Parathyroid adenoma (tissue), 2 donors: ENCODE measurements around the gene MED9.
A peak's percentile ranks its signal among the peaks of the same experiment; 100 is the strongest.

Experiments
- H2AFZ ChIP-seq: fragments of 300-600 bp; sonication (generic); one replicate; pipeline ENCODE4 v1.7.0; 2017; ENCODE audit warnings: antibody characterized with exemption, mild to moderate bottlenecking
- H3K27ac ChIP-seq: fragments of 300-600 bp; sonication (generic); one replicate; pipeline ENCODE4 v1.7.0; 2017
- H3K27me3 ChIP-seq: fragments of 300-600 bp; sonication (generic); one replicate; pipeline ENCODE4 v1.7.0; 2017; ENCODE audit warnings: low read length; ENCODE audit not compliant: control insufficient read depth, insufficient read depth
- H3K36me3 ChIP-seq: fragments of 300-600 bp; sonication (generic); one replicate; pipeline ENCODE4 v1.7.0; 2017; ENCODE audit warnings: low read length; ENCODE audit not compliant: control insufficient read depth, insufficient read depth
- H3K4me1 ChIP-seq: fragments of 300-600 bp; sonication (generic); one replicate; pipeline ENCODE4 v1.7.0; 2017; ENCODE audit warnings: control low read depth
- H3K4me2 ChIP-seq: fragments of 300-600 bp; sonication (generic); one replicate; pipeline ENCODE4 v1.7.0; 2017; ENCODE audit warnings: low read length
- H3K4me3 ChIP-seq: fragments of 300-600 bp; sonication (generic); one replicate; pipeline ENCODE4 v1.7.0; 2017; ENCODE audit warnings: low read depth, low read length
- H3K79me2 ChIP-seq: fragments of 300-600 bp; sonication (generic); one replicate; pipeline ENCODE4 v1.7.0; 2017; ENCODE audit warnings: control low read depth
- H3K9ac ChIP-seq: fragments of 300-600 bp; sonication (generic); one replicate; pipeline ENCODE4 v1.7.0; 2017; ENCODE audit warnings: mild to moderate bottlenecking
- H3K9me3 ChIP-seq: fragments of 300-600 bp; sonication (generic); one replicate; pipeline ENCODE4 v1.7.0; 2017; ENCODE audit warnings: low read length; ENCODE audit not compliant: control insufficient read depth
- TF ChIP-seq, protein P1 (sequence below): fragments of 300-600 bp; sonication (generic); IDR thresholded peaks from one replicate; pipeline ENCODE4 v1.7.0; 2017; ENCODE audit warnings: antibody characterized with exemption, mild to moderate bottlenecking
- donor health status: primary hyperparathyroidism.

The MED9 gene

DNA sequence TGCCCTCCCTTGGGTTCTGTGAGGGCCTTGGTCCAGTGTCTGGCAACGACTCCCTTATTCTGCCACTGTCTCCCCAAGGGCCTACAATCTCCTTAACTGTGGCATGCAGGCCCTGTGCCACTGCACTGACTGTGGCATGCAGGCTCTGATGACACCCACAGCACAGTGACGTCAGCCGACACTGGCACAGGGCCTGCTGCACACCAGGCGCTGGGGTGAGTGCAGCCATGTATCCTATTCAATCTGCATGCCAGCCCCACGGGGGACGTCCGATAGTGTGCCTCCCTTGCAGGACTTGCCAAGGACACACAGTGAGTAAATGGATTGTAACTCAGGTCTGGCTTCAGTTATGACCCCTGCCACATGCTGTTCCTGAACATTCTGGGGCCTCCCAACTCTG lies 59.2 kb downstream of the MED9 start:
- Histone ChIP-seq H3K27ac (no peak overlapping the region), H3K9me3 (no peaks in the 10 kb centered on the region), H3K36me3 (no peaks in the 10 kb centered on the region), H2AFZ (peak overlapping the region; percentile 13), H3K4me3 (no peak overlapping the region), H3K4me1 (peaks cover 9% of the 10 kb centered on the region), H3K9ac (no peak overlapping the region), H3K79me2 (no peaks in the 10 kb centered on the region), H3K4me2 (no peak overlapping the region), H3K27me3 (no peaks in the 10 kb centered on the region)
- TF ChIP-seq, protein P1, sequence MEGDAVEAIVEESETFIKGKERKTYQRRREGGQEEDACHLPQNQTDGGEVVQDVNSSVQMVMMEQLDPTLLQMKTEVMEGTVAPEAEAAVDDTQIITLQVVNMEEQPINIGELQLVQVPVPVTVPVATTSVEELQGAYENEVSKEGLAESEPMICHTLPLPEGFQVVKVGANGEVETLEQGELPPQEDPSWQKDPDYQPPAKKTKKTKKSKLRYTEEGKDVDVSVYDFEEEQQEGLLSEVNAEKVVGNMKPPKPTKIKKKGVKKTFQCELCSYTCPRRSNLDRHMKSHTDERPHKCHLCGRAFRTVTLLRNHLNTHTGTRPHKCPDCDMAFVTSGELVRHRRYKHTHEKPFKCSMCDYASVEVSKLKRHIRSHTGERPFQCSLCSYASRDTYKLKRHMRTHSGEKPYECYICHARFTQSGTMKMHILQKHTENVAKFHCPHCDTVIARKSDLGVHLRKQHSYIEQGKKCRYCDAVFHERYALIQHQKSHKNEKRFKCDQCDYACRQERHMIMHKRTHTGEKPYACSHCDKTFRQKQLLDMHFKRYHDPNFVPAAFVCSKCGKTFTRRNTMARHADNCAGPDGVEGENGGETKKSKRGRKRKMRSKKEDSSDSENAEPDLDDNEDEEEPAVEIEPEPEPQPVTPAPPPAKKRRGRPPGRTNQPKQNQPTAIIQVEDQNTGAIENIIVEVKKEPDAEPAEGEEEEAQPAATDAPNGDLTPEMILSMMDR: no peak

DNA sequence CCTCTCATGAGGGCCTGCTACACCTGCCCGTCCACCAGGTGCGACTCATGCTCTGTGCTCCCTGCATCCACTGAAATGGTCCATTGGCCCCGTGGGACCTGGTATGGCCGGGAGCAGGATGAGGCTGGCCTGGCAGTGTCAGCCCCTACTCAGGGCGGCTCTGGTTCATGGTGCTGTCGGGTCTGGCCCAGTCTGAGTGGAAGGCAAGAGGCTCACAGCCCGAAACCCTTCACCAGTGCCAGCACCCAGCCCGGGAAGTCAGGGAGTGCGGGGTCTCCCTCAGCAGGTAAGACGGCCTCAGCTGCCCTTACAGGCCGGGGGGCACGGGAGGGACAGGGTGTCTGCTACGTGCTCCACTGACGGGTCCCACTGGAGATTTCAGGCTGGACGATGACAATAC lies 59.9 kb downstream of the MED9 start:
- no peaks in the 10 kb centered on the region for H3K27me3 ChIP-seq
- TF ChIP-seq, protein P1: no peak
- peaks cover 9% of the 10 kb centered on the region for H3K4me1 ChIP-seq
- H3K27ac ChIP-seq: no peak overlapping the region
- H3K4me2 ChIP-seq: no peak overlapping the region
- H3K9ac ChIP-seq: no peak overlapping the region
- H3K9me3 ChIP-seq: no peaks in the 10 kb centered on the region
- no peak overlapping the region for H3K4me3 ChIP-seq
- no peaks in the 10 kb centered on the region for H3K36me3 ChIP-seq
- H2AFZ ChIP-seq: no peak overlapping the region
- H3K79me2 ChIP-seq: no peaks in the 10 kb centered on the region

DNA sequence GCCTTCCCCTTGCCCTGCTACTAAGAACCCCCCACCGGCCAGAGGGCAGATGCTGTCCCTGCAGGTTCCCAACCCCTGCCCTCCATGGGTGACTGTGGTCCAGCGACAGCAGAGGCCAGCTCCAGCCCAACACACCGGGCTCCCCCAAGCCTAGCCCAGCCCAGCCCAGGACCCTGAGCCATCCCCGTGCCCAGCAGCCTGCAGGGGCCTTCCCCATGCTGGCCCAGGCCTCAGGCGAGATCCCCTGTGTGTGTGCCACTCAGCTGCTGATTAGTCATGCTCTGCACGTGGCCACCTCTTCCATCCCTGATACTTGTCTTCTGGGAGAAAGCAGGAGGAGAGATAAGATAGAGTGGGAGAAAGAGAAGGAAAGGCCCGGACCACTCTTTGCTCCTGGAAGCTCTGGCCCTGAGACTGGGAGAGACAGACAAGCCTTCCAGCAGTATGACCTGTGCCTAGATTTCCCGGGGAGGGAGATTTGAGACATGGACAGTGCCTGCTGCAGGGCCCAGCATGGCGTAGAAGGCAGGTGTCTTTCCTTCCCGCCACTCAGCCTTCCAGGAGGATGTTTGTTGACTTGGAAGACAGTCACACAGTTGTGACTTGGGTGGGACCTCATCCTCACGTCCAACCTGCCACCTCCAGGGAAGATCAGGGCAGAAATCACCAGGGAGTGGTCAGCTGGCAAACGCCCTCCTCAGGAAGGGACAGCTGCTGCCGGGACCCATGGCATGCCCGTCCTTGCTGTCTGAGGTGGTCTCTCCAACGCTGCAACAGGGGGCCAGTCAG lies 60.7 kb downstream of the MED9 start:
- no peak overlapping the region for H3K4me3 ChIP-seq
- H3K9ac ChIP-seq: no peak overlapping the region
- TF ChIP-seq, protein P1: no peak
- H3K27me3 ChIP-seq: no peaks in the 10 kb centered on the region
- H2AFZ ChIP-seq: no peak overlapping the region
- no peaks in the 10 kb centered on the region for H3K36me3 ChIP-seq
- H3K79me2 ChIP-seq: no peaks in the 10 kb centered on the region
- H3K4me2 ChIP-seq: no peak overlapping the region
- peaks cover 9% of the 10 kb centered on the region for H3K4me1 ChIP-seq
- H3K27ac ChIP-seq: no peak overlapping the region
- no peaks in the 10 kb centered on the region for H3K9me3 ChIP-seq

DNA sequence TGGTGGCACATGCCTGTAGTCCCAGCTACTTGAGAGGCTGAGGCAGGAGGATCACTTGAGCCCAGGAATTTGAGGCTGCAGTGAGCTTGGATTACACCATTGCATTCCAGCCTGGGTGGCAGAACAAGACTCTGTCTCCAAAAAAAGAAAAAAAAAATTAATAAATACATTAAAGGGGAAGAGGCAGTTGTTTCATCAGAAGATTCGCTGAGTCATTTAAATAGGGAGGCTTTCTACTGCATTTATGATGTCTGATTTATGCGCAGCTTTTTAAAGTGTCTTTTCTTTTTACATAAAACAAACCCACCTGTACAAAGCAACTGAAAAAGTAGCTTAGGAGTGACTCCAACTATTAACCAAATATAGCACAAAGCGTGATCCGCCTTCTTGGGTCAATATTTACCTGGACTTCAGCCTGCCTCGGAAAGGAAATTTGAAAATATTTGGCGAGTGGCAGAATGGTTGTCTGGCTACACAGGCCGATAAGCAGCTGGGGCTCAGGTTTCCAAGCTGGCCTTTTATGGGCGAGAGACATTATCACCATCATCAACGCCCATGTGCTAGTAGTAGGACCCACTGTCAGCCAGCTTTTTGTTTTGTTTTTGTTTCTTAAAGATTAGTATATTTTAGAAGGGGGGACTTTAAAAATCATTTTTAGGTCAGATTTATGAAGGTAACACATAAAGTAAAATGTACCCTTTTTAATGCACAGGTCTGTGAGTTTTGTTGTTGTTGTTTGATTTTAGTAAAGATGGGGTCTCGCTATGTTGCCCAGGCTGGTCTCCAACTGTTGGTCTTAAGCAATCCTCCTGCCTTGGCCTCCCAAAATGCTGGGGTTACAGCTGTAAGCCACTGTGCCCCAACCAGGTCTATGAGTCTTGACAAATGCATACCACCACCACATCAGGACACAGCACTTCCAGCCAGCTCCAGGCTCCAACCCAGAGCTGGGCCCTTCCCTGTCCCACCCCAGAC lies 61.9 kb downstream of the MED9 start:
- H3K79me2 ChIP-seq: no peaks in the 10 kb centered on the region
- no peak overlapping the region for H3K9ac ChIP-seq

More for the DNA sequence above, 61.9 kb downstream of the MED9 start:
- Histone ChIP-seq H3K4me2 (no peak overlapping the region), H3K9me3 (no peaks in the 10 kb centered on the region), H3K27ac (no peak overlapping the region), H3K36me3 (no peaks in the 10 kb centered on the region), H3K27me3 (no peaks in the 10 kb centered on the region), H3K4me3 (no peak overlapping the region), H3K4me1 (peaks cover 9% of the 10 kb centered on the region), H2AFZ (no peak overlapping the region)
- TF ChIP-seq, protein P1: no peak
